B cell (primary cell): ENCODE results near the gene EFCAB8. TPM values are rescaled to one million over a fixed set of nuclear protein-coding genes. Genes with fewer than 3 reads are reported as not detected.

Experiments used
- ATAC-seq: fragments of 200-7000 bp; cut with Tn5 transposase; one replicate; pipeline ENCODE4 v1.10.0; 2021; ENCODE audit warnings: low read depth, mild to moderate bottlenecking, moderate number of reproducible peaks, moderate library complexity
- CTCF ChIA-PET: fragments of 350-600 bp; sonication (Branson Sonifier 250); formaldehyde crosslinking; loops from one replicate; lab custom pipeline; 2021; ENCODE audit warnings: antibody characterized with exemption, inconsistent platforms; lab: Charles Lee
- POLR2A ChIA-PET: fragments of 350-600 bp; sonication (Branson Sonifier 250); formaldehyde crosslinking; loops from one replicate; lab custom pipeline; 2021; ENCODE audit warnings: antibody characterized with exemption; lab: Charles Lee
- DNase-seq: peaks from one replicate; pipeline ENCODE4 v3.0.0; 2013
- H2AFZ ChIP-seq: 2 replicates; pipeline ENCODE4 v1.6.1; 2012; ENCODE audit warnings: mild to moderate bottlenecking, low read depth, low read length; ENCODE audit not compliant: insufficient read depth, poor library complexity, severe bottlenecking
- H3K27ac ChIP-seq, 2 donors: 1 replicate in 1 of 2; 2 replicates in 1 of 2; pipeline ENCODE4 v1.5.1; 2012 to 2013; ENCODE audit warnings: low read length in 2 of 2, mild to moderate bottlenecking in 2 of 2, moderate library complexity in 1 of 2
- H3K27me3 ChIP-seq, 4 experiments: fragments of 200-600 bp in 1 of 4; sonication (generic) in 1 of 4; replicated peaks in 1 of 4; 1 replicate in 2 of 4; 2 replicates in 2 of 4; pipeline versions ENCODE4 v1.6.1 to v1.7.0; 2013 to 2016; ENCODE audit warnings: low read length in 3 of 4, mild to moderate bottlenecking in 2 of 4, mixed read lengths in 1 of 4, moderate library complexity in 1 of 4; ENCODE audit not compliant: insufficient read depth in 4 of 4, control insufficient read depth in 3 of 4; ENCODE audit errors: control extremely low read depth in 1 of 4
- H3K36me3 ChIP-seq, 2 experiments: replicated peaks in 1 of 2; 1 replicate in 1 of 2; 2 replicates in 1 of 2; pipeline versions ENCODE4 v1.6.1 to v1.7.1; 2013; ENCODE audit warnings: low read length in 1 of 2; ENCODE audit not compliant: insufficient read depth in 2 of 2, control insufficient read depth in 1 of 2; ENCODE audit errors: control extremely low read depth in 1 of 2, extremely low read depth in 1 of 2
- H3K4me1 ChIP-seq, 2 donors: fragments of 200-600 bp in 1 of 2; sonication (generic) in 1 of 2; 1 replicate in 1 of 2; 2 replicates in 1 of 2; pipeline versions ENCODE4 v1.5.1 to v1.6.1; 2013 to 2017; ENCODE audit warnings: low read length in 2 of 2; ENCODE audit not compliant: control insufficient read depth in 2 of 2, insufficient read depth in 2 of 2
- H3K4me2 ChIP-seq: replicated peaks from 2 replicates; pipeline ENCODE3; 2012; ENCODE audit warnings: mild to moderate bottlenecking, low read depth, low read length; ENCODE audit not compliant: poor library complexity, severe bottlenecking
- H3K4me3 ChIP-seq, 5 experiments: fragments of 200-600 bp in 1 of 5; sonication (generic) in 1 of 5; 1 replicate in 3 of 5; 2 replicates in 2 of 5; pipeline versions ENCODE4 v1.5.1 to v1.7.0; 2011 to 2016; ENCODE audit warnings: low read length in 4 of 5, mild to moderate bottlenecking in 4 of 5, low read depth in 2 of 5, control low read depth in 1 of 5, moderate library complexity in 1 of 5; ENCODE audit not compliant: insufficient read depth in 1 of 5; ENCODE audit errors: control extremely low read depth in 1 of 5, extremely low read depth in 1 of 5
- H3K79me2 ChIP-seq: fragments of 200-600 bp; sonication (generic); one replicate; pipeline ENCODE4 v1.6.0; 2016; ENCODE audit warnings: low read length; ENCODE audit not compliant: control insufficient read depth, insufficient read depth
- H3K9ac ChIP-seq: fragments of 200-600 bp; sonication (generic); 2 replicates; pipeline ENCODE4 v1.6.1; 2017; ENCODE audit warnings: mild to moderate bottlenecking, low read length, moderate library complexity
- H3K9me3 ChIP-seq, 3 donors: one replicate each; pipeline versions ENCODE4 v1.6.1 to v1.7.1; 2013; ENCODE audit warnings: low read length in 2 of 3; ENCODE audit not compliant: control insufficient read depth in 2 of 3, insufficient read depth in 1 of 3; ENCODE audit errors: control extremely low read depth in 1 of 3
- H4K20me1 ChIP-seq: 2 replicates; pipeline ENCODE4 v1.6.0; 2012; ENCODE audit warnings: mild to moderate bottlenecking, low read length; ENCODE audit not compliant: insufficient read depth, control insufficient read depth, poor library complexity, severe bottlenecking
- H3K27ac Mint-ChIP-seq: one replicate; pipeline ENCODE4 v1.8.0; 2021; ENCODE audit warnings: mixed read lengths
- H3K27me3 Mint-ChIP-seq: one replicate; pipeline ENCODE4 v1.8.0; 2021; ENCODE audit warnings: mixed read lengths
- H3K4me1 Mint-ChIP-seq: one replicate; pipeline ENCODE4 v1.8.0; 2021; ENCODE audit warnings: mixed read lengths
- H3K4me3 Mint-ChIP-seq: one replicate; pipeline ENCODE4 v1.8.0; 2021; ENCODE audit warnings: mixed read lengths
- H3K9me3 Mint-ChIP-seq: one replicate; pipeline ENCODE4 v1.8.0; 2022; ENCODE audit warnings: mixed read lengths; ENCODE audit not compliant: insufficient read depth
- EZH2 ChIP-seq: IDR thresholded peaks from 2 replicates; pipeline ENCODE4 v1.6.1; 2012; ENCODE audit warnings: borderline replicate concordance, low read depth, mild to moderate bottlenecking, moderate library complexity, low read length; ENCODE audit not compliant: insufficient read depth, poor library complexity, severe bottlenecking
- WGBS: methylation state at CpG from one replicate; pipeline ENCODE4 v1.1.5; 2013; ENCODE audit warnings: missing lambda C conversion rate; ENCODE audit not compliant: insufficient coverage; 5-methylcytosine and 5-hydroxymethylcytosine counted together
- intact Hi-C: fragments of 100-400 bp; cut with micrococcal nuclease; formaldehyde crosslinking; loops from one replicate; pipeline ENCODE4 v1.10.0; 2022
- polyA plus RNA-seq: library from polyadenylated mRNA; depleted of rRNA; stranded (reverse); fragments of >200 nt; gene quantifications from 2 replicates; pipeline ENCODE4 v1.2.3, GENCODE V29; 2012
- total RNA-seq, 2 donors: library from RNA; stranded (reverse); fragments of 120-200 nt in 1 of 2; gene quantifications; 1 replicate in 1 of 2; 2 replicates in 1 of 2; pipeline versions ENCODE4 v1.2.3 to v1.2.4, GENCODE V29; 2013 to 2022
- TF ChIP-seq, protein P1 (sequence below): fragments of 200-600 bp; IDR thresholded peaks from one replicate; pipeline ENCODE4 v1.8.0; 2022; ENCODE audit warnings: antibody characterized with exemption, mild to moderate bottlenecking

Gene EFCAB8
- total and polyA plus RNA-seq, 2 donors (not counting 1 experiment from before 2014, with no cell fraction given): 0.72 to 2.3 TPM

DNA sequence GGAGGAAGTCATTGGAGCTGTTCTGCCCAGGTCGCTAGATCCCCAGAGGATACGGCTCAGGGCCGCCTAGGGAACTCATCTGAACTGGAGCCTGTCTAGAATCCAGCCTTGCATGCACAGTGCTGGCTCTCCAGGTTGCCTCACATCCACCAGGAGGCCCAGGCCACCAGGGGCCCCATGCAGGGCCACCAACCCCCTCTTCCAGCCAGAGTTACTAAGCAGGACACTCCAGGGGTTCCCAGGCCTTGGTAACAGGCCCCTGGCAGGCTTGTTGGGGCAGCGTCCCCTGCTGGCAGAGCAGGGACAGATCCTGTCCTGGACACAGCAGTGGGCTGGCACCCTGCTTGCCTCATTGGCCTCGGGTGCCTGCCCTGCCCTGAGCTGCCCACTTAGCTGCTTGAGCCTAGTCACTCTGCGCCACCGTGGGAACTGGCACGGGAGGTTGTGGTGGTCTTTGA lies 35.3 kb downstream of the EFCAB8 start:
- no peaks in the 10 kb centered on the region for H3K4me1 Mint-ChIP-seq
- Histone ChIP-seq H3K36me3 (no peaks in the 10 kb centered on the region), H3K27ac (no peak overlapping the region), H3K4me3 (no peak overlapping the region), H3K79me2 (no peaks in the 10 kb centered on the region), H3K4me2 (no peak overlapping the region), H2AFZ (no peak overlapping the region), H3K9ac (no peak overlapping the region), H3K27me3 (no peaks in the 10 kb centered on the region), H3K4me1 (no peaks in the 10 kb centered on the region), H4K20me1 (no peaks in the 10 kb centered on the region), H3K9me3 (no peaks in the 10 kb centered on the region)
- 93% methylated on average over 8 of the region's 8 CpGs for WGBS
- DNase-seq (no peak), ATAC-seq (no peak)
- TF ChIP-seq, protein P1, sequence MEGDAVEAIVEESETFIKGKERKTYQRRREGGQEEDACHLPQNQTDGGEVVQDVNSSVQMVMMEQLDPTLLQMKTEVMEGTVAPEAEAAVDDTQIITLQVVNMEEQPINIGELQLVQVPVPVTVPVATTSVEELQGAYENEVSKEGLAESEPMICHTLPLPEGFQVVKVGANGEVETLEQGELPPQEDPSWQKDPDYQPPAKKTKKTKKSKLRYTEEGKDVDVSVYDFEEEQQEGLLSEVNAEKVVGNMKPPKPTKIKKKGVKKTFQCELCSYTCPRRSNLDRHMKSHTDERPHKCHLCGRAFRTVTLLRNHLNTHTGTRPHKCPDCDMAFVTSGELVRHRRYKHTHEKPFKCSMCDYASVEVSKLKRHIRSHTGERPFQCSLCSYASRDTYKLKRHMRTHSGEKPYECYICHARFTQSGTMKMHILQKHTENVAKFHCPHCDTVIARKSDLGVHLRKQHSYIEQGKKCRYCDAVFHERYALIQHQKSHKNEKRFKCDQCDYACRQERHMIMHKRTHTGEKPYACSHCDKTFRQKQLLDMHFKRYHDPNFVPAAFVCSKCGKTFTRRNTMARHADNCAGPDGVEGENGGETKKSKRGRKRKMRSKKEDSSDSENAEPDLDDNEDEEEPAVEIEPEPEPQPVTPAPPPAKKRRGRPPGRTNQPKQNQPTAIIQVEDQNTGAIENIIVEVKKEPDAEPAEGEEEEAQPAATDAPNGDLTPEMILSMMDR: no peak
- no peak for TF ChIP-seq EZH2
- intact Hi-C loops: no loop called here
- ChIA-PET CTCF (interaction anchor here (0.6 kb wide), 1 partner anchor 104 kb away, joined by 3 read pairs; no protein-coding TSS in a partner anchor), POLR2A (no interaction called here)
- H3K9me3 Mint-ChIP-seq: no peaks in the 10 kb centered on the region
- H3K27me3 Mint-ChIP-seq: no peaks in the 10 kb centered on the region
- H3K4me3 Mint-ChIP-seq: no peak overlapping the region
- H3K27ac Mint-ChIP-seq: no peak overlapping the region

DNA sequence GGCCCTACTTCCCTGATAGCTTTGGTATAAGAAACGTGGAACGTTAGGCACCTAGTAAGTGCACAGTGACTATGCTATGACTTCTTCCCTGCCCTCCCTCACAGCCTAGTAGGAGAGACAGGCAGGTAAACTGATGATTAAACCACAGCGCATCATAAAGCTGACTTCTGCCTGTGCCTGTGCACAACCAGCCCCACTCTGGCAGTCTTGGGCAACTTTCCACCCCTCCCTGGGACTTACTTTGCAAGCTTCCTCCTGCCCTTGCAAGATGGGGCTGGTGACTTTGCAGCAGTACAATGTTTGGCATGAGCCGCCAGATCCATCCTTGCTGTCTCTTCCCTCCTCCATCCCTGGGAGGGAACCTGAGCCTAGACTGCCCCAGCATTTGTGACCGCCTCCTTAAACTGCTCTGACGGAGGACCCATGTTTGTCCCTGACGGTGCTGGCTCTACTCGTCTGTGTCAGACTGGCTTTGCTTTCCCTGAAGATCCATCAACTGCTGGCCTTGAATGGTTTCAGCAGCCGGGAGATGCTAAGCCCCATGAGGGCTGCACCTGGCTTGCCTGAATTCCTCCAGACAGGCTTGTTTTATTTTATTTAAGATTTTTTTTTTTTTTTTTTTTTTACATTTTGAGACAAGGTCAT lies 36.1 kb downstream of the EFCAB8 start:
- H3K4me1 Mint-ChIP-seq: no peaks in the 10 kb centered on the region
- H3K9me3 ChIP-seq: no peaks in the 10 kb centered on the region
- H3K27ac ChIP-seq: no peak overlapping the region
- H3K4me2 ChIP-seq: no peak overlapping the region
- H3K4me3 Mint-ChIP-seq: no peak overlapping the region
- H4K20me1 ChIP-seq: no peaks in the 10 kb centered on the region
- DNase-seq (no peak), ATAC-seq (no peak)
- H3K4me1 ChIP-seq: no peaks in the 10 kb centered on the region
- H2AFZ ChIP-seq: no peak overlapping the region
- H3K4me3 ChIP-seq: no peak overlapping the region
- ChIA-PET CTCF (interaction anchor here (0.7 kb wide), 1 partner anchor 1334 kb away, joined by 3 read pairs; no protein-coding TSS in a partner anchor), POLR2A (interaction anchor here (0.6 kb wide), 1 partner anchor 513 kb away, joined by 3 read pairs; no protein-coding TSS in a partner anchor)
- no peaks in the 10 kb centered on the region for H3K27me3 Mint-ChIP-seq
- no peaks in the 10 kb centered on the region for H3K9me3 Mint-ChIP-seq
- 93% methylated on average over 9 of the region's 9 CpGs for WGBS
- no peaks in the 10 kb centered on the region for H3K36me3 ChIP-seq
- H3K27ac Mint-ChIP-seq: no peak overlapping the region
- intact Hi-C loops: no loop called here
- H3K27me3 ChIP-seq: no peaks in the 10 kb centered on the region
- H3K9ac ChIP-seq: no peak overlapping the region
- H3K79me2 ChIP-seq: no peaks in the 10 kb centered on the region
- TF ChIP-seq, protein P1: no peak
- no peak for TF ChIP-seq EZH2
